ENCODE measurements around the gene MAMSTR.

DNA sequence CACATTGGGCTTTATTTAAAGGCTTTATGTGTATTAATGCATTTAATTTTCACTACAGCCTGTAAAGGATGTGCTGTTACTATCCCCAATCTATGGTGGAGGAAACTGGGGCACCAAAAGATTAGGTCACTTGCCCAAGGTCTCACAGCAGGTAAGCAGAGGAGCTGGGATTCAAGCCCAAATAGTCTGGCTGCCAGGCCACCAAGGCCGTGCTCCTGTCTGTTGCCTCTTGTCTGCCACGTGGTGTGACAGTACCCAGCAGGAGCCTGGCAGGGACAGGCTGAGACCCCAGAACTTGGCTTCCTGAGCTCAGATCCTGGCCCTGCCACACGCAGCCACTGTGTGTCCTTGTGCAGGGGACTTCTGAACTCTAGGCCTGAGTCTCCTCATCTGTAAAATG lies 51.2 kb downstream of the MAMSTR start:
- TF ChIP-seq POLR2A (IDR thresholded peaks at IDR 0.05) = no peak
- TF ChIP-seq, protein P1, sequence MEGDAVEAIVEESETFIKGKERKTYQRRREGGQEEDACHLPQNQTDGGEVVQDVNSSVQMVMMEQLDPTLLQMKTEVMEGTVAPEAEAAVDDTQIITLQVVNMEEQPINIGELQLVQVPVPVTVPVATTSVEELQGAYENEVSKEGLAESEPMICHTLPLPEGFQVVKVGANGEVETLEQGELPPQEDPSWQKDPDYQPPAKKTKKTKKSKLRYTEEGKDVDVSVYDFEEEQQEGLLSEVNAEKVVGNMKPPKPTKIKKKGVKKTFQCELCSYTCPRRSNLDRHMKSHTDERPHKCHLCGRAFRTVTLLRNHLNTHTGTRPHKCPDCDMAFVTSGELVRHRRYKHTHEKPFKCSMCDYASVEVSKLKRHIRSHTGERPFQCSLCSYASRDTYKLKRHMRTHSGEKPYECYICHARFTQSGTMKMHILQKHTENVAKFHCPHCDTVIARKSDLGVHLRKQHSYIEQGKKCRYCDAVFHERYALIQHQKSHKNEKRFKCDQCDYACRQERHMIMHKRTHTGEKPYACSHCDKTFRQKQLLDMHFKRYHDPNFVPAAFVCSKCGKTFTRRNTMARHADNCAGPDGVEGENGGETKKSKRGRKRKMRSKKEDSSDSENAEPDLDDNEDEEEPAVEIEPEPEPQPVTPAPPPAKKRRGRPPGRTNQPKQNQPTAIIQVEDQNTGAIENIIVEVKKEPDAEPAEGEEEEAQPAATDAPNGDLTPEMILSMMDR (IDR thresholded peaks at IDR 0.05) = no peak

Data from ovary (tissue), 3 donors.